Neural cell (in vitro differentiated cells): ENCODE results near the gene DIAPH2.

Experiments
- CTCF ChIP-seq: fragments of 450-650 bp; IDR thresholded peaks from 2 replicates; pipeline ENCODE4 v1.5.1; 2014; ENCODE audit warnings: antibody characterized with exemption, mild to moderate bottlenecking, moderate library complexity; ENCODE audit not compliant: poor library complexity, severe bottlenecking
- EZH2 ChIP-seq: fragments of 200-600, 300-800 bp; shearing (Covaris generic), sonication (generic); IDR thresholded peaks from 2 replicates; pipeline ENCODE4 v1.6.1; 2014; ENCODE audit warnings: antibody characterized with exemption, low read length, borderline replicate concordance, mild to moderate bottlenecking; ENCODE audit not compliant: insufficient read depth, poor library complexity, severe bottlenecking
- MXI1 ChIP-seq: fragments of 450-650 bp; conservative IDR thresholded peaks from 2 replicates; pipeline ENCODE4 v1.6.1; 2014; ENCODE audit warnings: antibody characterized with exemption, mild to moderate bottlenecking; ENCODE audit not compliant: poor library complexity, severe bottlenecking
- POLR2AphosphoS5 ChIP-seq: IDR thresholded peaks from 2 replicates; pipeline ENCODE4 v1.6.1; 2012
- RAD21 ChIP-seq: fragments of 450-650 bp; conservative IDR thresholded peaks from 2 replicates; pipeline ENCODE4 v1.6.1; 2014; ENCODE audit warnings: antibody characterized with exemption, mild to moderate bottlenecking, moderate library complexity

- TF ChIP-seq CTCF = no peak
- TF ChIP-seq RAD21 = no peak
- no peak for TF ChIP-seq POLR2AphosphoS5
- no peak for TF ChIP-seq MXI1
- TF ChIP-seq EZH2 = no peak
Measured at GRCh38 chrX:97538745-97539144, 854.1 kb downstream of the DIAPH2 start.
